MV-4-11 (cell line): ENCODE results near the gene MAP2K5.

Experiments used
- DNase-seq: peaks from one replicate; lab custom pipeline; 2025; lab: John Stamatoyannopoulos, UW

MAP2K5 gene

GRCh38 chr15:67521783-67522568 lies 20.5 kb upstream of the MAP2K5 start:
- DNase-seq, result peak; percentile 34

GRCh38 chr15:67523330-67523729 lies 19.2 kb upstream of the MAP2K5 start:
- DNase-seq, result no peak

DNA sequence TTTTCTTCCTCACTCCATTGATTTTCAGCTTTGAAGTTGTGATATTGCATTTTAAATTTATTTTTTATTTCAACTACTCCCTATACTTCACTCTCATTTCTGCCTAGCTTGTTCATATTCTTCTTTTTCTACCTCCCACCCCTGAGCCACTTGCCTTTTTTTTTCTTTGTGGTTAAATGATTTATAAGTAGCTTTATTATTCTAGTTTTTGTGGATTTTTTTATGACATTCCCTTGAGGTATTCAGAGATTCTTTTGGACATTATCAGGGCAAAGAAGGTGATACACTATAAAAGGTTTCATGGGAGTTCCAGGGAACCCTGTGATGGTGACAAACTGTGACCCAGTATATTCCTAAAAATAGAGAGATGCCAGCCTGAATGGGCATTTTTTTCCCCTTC lies 18.3 kb upstream of the MAP2K5 start:
- DNase-seq, result no peak

DNA sequence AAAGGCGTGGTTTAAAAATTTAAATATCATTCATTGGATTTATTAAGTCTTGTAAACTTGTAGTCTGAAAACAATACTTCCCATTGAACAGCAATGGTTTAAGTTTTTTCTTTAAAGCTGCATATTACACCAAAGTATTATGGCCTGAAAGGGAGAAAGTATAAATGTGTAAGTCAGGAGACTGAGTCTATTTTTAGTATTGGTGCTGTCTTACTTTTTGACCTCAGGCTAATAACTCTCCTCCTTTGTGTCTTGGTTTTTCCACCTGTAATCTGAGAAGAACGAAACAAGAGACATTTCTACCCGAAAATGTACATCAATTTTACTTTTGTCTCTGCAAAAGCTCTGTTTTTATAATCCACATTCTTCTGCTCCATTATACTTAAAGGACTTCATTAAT lies 14.0 kb upstream of the MAP2K5 start:
- no peak for DNase-seq

GRCh38 chr15:67531379-67531914 lies 11.1 kb upstream of the MAP2K5 start:
- DNase-seq, result no peak

DNA sequence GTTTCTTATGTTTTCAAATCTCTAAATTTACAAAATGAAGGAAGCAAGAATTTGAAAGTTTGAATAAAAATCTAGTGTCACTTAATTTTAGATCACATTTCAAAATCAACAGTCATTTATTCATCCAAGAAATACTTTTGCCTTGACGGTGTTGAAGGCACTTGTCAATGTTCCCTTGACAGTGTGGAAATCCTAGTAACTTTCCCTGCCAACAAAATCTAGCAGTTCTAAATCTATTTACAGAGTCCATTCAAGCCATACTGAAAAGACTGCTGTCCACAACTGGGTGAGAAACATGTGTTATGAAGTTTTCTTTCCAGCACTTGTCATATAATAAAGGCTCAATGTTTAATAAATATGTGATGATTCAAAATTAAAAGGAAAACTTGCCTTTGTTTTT lies 8.6 kb upstream of the MAP2K5 start:
- no peak for DNase-seq

GRCh38 chr15:67534360-67534759 lies 8.1 kb upstream of the MAP2K5 start:
- no peak for DNase-seq

- no peak for DNase-seq
These were observed 4.7 kb upstream of the MAP2K5 start for GRCh38 chr15:67537771-67538170.

- DNase-seq, result no peak
These were observed 830 bp downstream of the MAP2K5 start for GRCh38 chr15:67543348-67543718.

- no peak for DNase-seq
These were observed 2.0 kb downstream of the MAP2K5 start for GRCh38 chr15:67544475-67544874.

- DNase-seq, result no peak
These were observed 3.4 kb downstream of the MAP2K5 start for GRCh38 chr15:67545864-67546263.

DNA sequence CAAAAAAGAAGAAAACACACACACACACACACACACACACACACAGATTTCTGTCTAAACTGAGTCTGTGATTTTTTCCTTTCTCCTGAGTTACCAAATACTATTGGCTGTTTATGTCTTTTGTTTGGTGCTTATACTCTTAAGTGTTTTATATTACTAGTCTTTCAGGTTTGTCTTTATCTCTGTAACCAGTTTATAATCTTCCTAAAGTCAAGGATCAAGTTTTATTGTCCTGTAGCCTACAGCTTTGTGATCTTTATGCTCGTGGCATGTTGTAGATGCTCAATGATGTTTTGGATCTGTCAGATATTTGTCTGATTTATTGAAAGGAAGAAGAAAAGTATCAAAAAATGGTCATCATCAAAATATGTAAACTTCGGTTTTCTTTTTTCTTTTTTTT lies 4.6 kb downstream of the MAP2K5 start:
- no peak for DNase-seq

- DNase-seq, result no peak
These were observed 5.3 kb downstream of the MAP2K5 start for GRCh38 chr15:67547836-67548235.

DNA sequence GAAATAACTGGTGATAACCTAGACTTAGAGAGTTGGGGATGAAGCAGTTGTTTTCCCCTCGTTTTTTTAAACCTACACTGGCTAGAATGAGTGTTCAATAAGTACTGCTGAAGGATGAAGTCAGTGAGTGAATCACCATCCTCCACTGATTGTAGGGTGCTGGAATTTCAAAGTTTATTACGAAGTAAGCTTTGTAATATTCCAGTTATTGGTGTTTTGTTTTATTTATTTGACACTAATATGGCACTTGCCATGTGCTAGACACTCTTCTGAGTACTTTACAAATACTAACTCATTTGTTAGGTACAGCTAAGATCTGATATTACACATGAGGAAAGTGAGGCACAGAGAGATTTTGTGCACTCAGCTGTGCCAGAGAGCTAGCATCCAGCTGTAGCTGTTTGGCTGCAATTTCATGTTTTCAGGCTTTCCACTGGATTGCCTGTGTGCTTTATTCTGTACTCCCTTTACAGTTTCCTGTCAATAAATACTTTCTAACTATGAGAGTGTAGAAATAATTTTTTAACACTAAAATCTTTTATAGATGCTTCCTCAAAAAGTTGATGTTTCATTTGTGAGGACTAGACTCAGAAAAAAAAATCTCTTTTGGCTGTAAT lies 5.8 kb downstream of the MAP2K5 start:
- no peak for DNase-seq

DNA sequence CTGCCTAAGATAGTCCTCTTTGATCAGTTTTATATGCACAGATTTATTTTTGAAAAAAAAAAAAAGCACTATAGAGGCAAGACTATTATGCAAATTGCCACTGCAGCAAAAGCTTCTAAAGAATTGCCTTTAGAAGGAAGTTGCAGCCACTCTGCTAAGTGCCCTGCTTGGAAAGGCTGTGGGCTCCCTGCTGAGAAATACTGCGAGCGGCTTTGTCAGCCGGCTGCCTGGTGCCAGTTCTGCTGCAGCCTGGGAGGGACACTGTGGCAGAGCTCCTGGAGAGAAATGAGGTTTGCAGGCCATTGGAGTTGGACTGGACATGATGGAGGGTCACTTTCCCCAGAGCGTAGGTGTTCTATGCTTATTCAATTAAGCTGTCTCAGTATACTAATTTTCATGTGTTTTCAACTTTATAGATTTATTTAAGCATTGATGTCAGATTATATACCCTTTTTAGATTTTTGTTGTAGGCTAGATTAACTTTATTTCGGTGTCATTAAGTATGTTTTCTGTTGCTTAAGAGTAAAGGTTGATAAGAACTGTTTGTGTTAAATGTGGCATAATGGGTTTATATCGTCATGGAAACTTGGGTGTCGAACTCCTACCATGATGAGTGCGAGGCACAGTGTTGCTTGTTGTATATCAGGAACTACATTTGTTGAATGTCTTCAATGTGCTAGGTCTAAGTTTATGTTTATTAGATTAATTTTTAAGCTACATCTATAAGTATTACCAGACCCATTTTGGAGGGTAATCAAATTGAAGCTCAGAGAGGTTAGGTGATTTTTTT lies 6.6 kb downstream of the MAP2K5 start:
- DNase-seq, result peak; percentile 71

GRCh38 chr15:67549736-67550135 lies 7.2 kb downstream of the MAP2K5 start:
- DNase-seq, result no peak

DNA sequence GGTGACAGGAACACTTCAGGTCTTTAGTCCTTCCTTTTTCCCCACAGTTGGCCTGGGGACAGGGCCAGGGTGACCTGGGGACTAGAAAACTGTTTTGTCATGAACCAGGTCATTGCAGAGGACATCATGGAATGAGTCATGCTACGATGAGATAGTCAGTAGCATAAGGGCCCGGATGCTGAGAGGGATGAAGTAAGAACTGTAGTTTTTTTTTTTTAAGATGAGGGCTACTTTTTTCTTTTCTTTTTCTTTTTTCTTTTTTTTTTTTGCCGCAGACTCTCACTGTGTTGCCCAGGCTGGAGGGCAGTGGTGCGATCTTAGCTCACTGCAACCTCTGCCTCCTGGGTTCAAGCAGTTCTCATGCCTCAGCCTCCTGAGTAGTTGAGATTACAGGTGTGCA lies 8.0 kb downstream of the MAP2K5 start:
- DNase-seq, result peak; percentile 25

DNA sequence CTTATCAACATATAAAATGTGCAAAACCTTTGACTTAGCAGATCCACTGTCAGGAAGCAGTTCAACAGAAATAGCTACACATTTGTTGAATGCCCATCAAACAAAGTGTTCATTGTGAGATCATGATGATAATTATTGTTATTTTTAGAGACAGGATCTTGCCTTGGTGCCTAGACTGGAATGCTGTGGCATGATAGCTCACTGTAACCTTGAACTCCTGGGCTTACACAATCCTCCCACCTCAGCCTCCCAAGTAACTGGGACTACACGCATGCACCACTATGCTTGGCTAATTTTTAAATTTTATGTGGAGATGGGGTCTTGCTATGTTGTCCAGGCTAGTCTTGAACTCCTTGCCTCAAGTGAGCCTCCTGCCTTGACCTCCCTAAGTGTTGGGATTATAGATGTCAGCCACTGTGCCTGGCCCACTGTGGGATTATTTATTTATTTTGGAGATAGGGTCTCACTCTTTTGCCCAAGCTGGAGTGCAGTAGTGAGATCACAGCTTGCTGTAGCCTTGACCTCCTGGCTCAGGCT lies 8.8 kb downstream of the MAP2K5 start:
- DNase-seq, result no peak

DNA sequence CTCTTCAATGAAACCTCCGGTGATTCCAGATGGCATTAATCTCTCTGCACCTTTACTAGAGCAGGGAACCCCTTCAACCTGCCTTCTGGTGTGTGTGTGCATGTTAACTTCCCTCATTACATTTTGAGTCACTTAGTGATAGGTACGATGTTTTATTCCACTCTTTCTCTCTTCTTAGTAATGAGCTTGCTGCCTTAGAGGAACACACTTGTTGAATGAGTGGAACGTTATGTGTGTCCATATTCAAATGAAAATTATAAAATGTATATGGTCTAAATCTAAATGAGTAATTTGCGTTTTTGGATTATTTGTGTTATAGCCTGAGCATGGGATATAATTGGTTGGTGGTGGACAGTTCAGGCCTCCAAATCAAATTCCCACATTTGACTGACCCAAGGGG lies 12.1 kb downstream of the MAP2K5 start:
- DNase-seq, result no peak

- DNase-seq, result no peak
These were observed 14.6 kb downstream of the MAP2K5 start for GRCh38 chr15:67556976-67557570.

- no peak for DNase-seq
These were observed 16.0 kb downstream of the MAP2K5 start for GRCh38 chr15:67558502-67558901.

DNA sequence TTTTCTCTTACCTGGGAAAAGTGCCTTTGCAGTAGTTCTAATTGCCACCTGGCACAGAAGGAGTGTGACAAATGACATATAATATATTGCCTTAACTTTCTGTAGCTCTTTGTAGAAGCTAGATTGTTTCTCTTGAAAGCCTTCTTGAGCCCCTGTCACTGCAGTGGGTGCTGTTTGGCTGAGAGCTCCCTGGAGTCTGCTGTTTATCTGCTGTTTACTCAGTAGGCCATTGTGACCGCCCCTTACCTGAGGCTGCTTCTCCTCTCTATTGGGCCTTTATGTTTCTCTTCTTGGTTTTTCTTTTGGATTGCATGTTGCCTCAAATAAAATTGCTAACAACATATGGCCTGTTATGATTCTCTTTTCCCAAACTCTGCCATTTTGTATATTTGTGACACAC lies 16.7 kb downstream of the MAP2K5 start:
- DNase-seq, result no peak
